WERI-Rb-1 (cell line): ENCODE data around the gene TRIM52.
A peak's percentile ranks its signal among the peaks of the same experiment; 100 is the strongest.

Experiments
- DNase-seq: peaks from one replicate; pipeline ENCODE4 v3.0.0-alpha.2; 2020
- H3K27ac ChIP-seq: fragments of 250-450 bp; sonication (Bioruptor Pico); 2 replicates; pipeline ENCODE4 v1.5.1; 2020; ENCODE audit warnings: mild to moderate bottlenecking, moderate library complexity
- H3K27me3 ChIP-seq: fragments of 250-450 bp; sonication (Bioruptor Pico); 2 replicates; pipeline ENCODE4 v1.5.1; 2021; ENCODE audit warnings: mild to moderate bottlenecking, low read depth, moderate library complexity; ENCODE audit not compliant: insufficient read depth, severe bottlenecking
- H3K36me3 ChIP-seq: fragments of 250-450 bp; sonication (Bioruptor Pico); 2 replicates; pipeline ENCODE4 v1.5.1; 2020; ENCODE audit warnings: mild to moderate bottlenecking, moderate library complexity
- H3K4me3 ChIP-seq: 2 replicates; pipeline ENCODE4 v1.5.1; 2011; ENCODE audit warnings: low read depth, mild to moderate bottlenecking, control low read depth, low read length
- H3K9me3 ChIP-seq: fragments of 250-450 bp; sonication (Bioruptor Pico); 2 replicates; pipeline ENCODE4 v1.5.1; 2021; ENCODE audit warnings: mild to moderate bottlenecking, moderate library complexity; ENCODE audit not compliant: severe bottlenecking
- CTCF ChIP-seq: IDR thresholded peaks from 2 replicates; pipeline ENCODE4 v1.5.1; 2011; ENCODE audit warnings: low read depth, mild to moderate bottlenecking, control low read depth, inconsistent platforms, low read length

Gene TRIM52

GRCh38 chr5:181223058-181223728 is 37.8 kb downstream of the TRIM52 start, which contains the start of gene TRIM41:
TSS of gene TRIM41 (plus strand) at chr5:181223281. CDS start at chr5:181224000, 719 bp downstream.
- Histone ChIP-seq H3K9me3 (no peaks in the 10 kb centered on the region), H3K36me3 (no peaks in the 10 kb centered on the region), H3K4me3 (peak within 1 kb of the TSS; percentile 55), H3K27me3 (no peaks in the 10 kb centered on the region), H3K27ac (peak within 1 kb of the TSS; percentile 94)
- no peak for TF ChIP-seq CTCF
- peak; percentile 95 for DNase-seq

- no peak for DNase-seq
- Histone ChIP-seq H3K4me3 (peak overlapping the region; percentile 55), H3K9me3 (no peaks in the 10 kb centered on the region), H3K27ac (peak overlapping the region; percentile 94), H3K36me3 (no peaks in the 10 kb centered on the region), H3K27me3 (no peaks in the 10 kb centered on the region)
- TF ChIP-seq CTCF: no peak
These were observed 38.3 kb downstream of the TRIM52 start for GRCh38 chr5:181222630-181223057.

- Histone ChIP-seq H3K36me3 (no peaks in the 10 kb centered on the region), H3K9me3 (no peaks in the 10 kb centered on the region), H3K27me3 (no peaks in the 10 kb centered on the region), H3K27ac (peak overlapping the region; percentile 94), H3K4me3 (peak overlapping the region; percentile 55)
- no peak for TF ChIP-seq CTCF
- DNase-seq: peak; percentile 83
These were observed 38.9 kb downstream of the TRIM52 start for GRCh38 chr5:181221792-181222629.

- peak overlapping the region; percentile 55 for H3K4me3 ChIP-seq
- no peaks in the 10 kb centered on the region for H3K27me3 ChIP-seq
- no peak for TF ChIP-seq CTCF
- no peak for DNase-seq
- H3K36me3 ChIP-seq: no peaks in the 10 kb centered on the region
- H3K27ac ChIP-seq: no peak overlapping the region
- H3K9me3 ChIP-seq: no peaks in the 10 kb centered on the region
These were observed 39.7 kb downstream of the TRIM52 start for GRCh38 chr5:181221105-181221791.

GRCh38 chr5:181220178-181220515 is 40.8 kb downstream of the TRIM52 start:
- DNase-seq: no peak
- no peaks in the 10 kb centered on the region for H3K9me3 ChIP-seq
- no peaks in the 10 kb centered on the region for H3K36me3 ChIP-seq
- H3K27ac ChIP-seq: no peak overlapping the region
- H3K4me3 ChIP-seq: no peak overlapping the region
- H3K27me3 ChIP-seq: no peaks in the 10 kb centered on the region
- TF ChIP-seq CTCF: no peak
